Breast epithelium (tissue), 4 donors: Measurements from ENCODE around the gene TSBP1. TPM values are rescaled to one million over a fixed set of nuclear protein-coding genes. Genes with fewer than 3 reads are reported as not detected.
"Not testable (repeated sequence)": the region's sequence is repeated elsewhere in the genome, so short reads cannot be mapped to it uniquely, and the experiment has no call there.

ENCODE experiments used
- DNase-seq, 2 donors: peaks; one replicate each; pipeline ENCODE4 v3.0.0-alpha.2; 2019; ENCODE audit warnings: low spot score in 2 of 2
- H3K27ac ChIP-seq, 2 donors: fragments of 200-600 bp; sonication (generic) in 1 of 2; one replicate each; pipeline ENCODE4 v1.5.1; 2016 to 2019; ENCODE audit warnings: mild to moderate bottlenecking in 1 of 2
- H3K27me3 ChIP-seq, 2 donors: fragments of 200-600 bp; sonication (generic) in 1 of 2; one replicate each; pipeline versions ENCODE4 v1.5.1 to v1.6.0; 2017 to 2019; ENCODE audit warnings: control low read depth in 1 of 2, mild to moderate bottlenecking in 1 of 2
- H3K36me3 ChIP-seq: fragments of 200-600 bp; one replicate; pipeline ENCODE4 v1.5.1; 2019
- H3K4me1 ChIP-seq, 2 donors: fragments of 200-600 bp; sonication (generic); one replicate each; pipeline ENCODE4 v1.5.1; 2016 to 2019; ENCODE audit warnings: control low read depth in 1 of 2
- H3K4me3 ChIP-seq, 3 donors: fragments of 200-600 bp; sonication (generic); 1 replicate in 2 of 3; 2 replicates in 1 of 3; pipeline ENCODE4 v1.5.1; 2016 to 2019; ENCODE audit warnings: mild to moderate bottlenecking in 3 of 3, moderate library complexity in 2 of 3
- H3K9me3 ChIP-seq, 2 donors: fragments of 200-600 bp; sonication (generic) in 1 of 2; one replicate each; pipeline ENCODE4 v1.5.1; 2016 to 2019; ENCODE audit warnings: control low read depth in 1 of 2
- CTCF ChIP-seq, 3 donors: fragments of 450-650 bp; IDR thresholded peaks; one replicate each; pipeline ENCODE4 v1.5.1; 2016 to 2017; ENCODE audit warnings: antibody characterized with exemption in 3 of 3, mild to moderate bottlenecking in 3 of 3, moderate library complexity in 3 of 3
- POLR2A ChIP-seq: fragments of 450-650 bp; IDR thresholded peaks from one replicate; pipeline ENCODE4 v1.6.1; 2016; ENCODE audit warnings: antibody characterized with exemption, mild to moderate bottlenecking, moderate library complexity
- POLR2AphosphoS5 ChIP-seq, 3 donors: sonication (generic); formaldehyde crosslinking; IDR thresholded peaks; one replicate each; pipeline ENCODE4 v1.6.1; 2017; ENCODE audit warnings: antibody characterized with exemption in 3 of 3
- intact Hi-C: fragments of 100-400 bp; cut with DNase I; formaldehyde crosslinking; loops from one replicate; pipeline ENCODE4 v1.15.1; 2023; ENCODE audit warnings: low total_unique reads
- total RNA-seq, 3 donors: library from RNA; depleted of rRNA; stranded (reverse); fragments of >200 nt; gene quantifications; one replicate each; pipeline ENCODE4 v1.1.0, GENCODE V29; 2016

TSBP1 gene
- total RNA-seq, 3 donors from 2014 or later, result not detected

GRCh38 chr6:32288426-32288825 is 83.3 kb downstream of the TSBP1 start:
- DNase-seq, result no peak

GRCh38 chr6:32273801-32274577 is 97.7 kb downstream of the TSBP1 start:
- H3K9me3 ChIP-seq, H3K27me3 ChIP-seq, intact Hi-C loops, H3K36me3 ChIP-seq, H3K4me1 ChIP-seq, H3K27ac ChIP-seq, DNase-seq, H3K4me3 ChIP-seq: not testable (repeated sequence)

More at GRCh38 chr6:32288426-32288825, 83.3 kb downstream of the TSBP1 start:
- H3K36me3 ChIP-seq, result no peaks in the 10 kb centered on the region
- intact Hi-C loops, result no loop called here
- TF ChIP-seq POLR2AphosphoS5 (IDR thresholded peaks at IDR 0.05) (no peak), POLR2A (no peak), CTCF (IDR thresholded peaks at IDR 0.05) (no peak)
- H3K4me3 ChIP-seq, result no peak overlapping the region
- no peaks in the 10 kb centered on the region for H3K27me3 ChIP-seq
- H3K4me1 ChIP-seq, result no peaks in the 10 kb centered on the region
- H3K9me3 ChIP-seq, result no peaks in the 10 kb centered on the region
- no peak overlapping the region for H3K27ac ChIP-seq

GRCh38 chr6:32271429-32271828 is 100.3 kb downstream of the TSBP1 start:
- Histone ChIP-seq H3K4me1 (no peaks in the 10 kb centered on the region), H3K4me3 (no peak overlapping the region), H3K27me3 (no peaks in the 10 kb centered on the region), H3K9me3 (peaks cover 0 to 4% of the 10 kb centered on the region in 2 donors), H3K36me3 (no peaks in the 10 kb centered on the region), H3K27ac (no peak overlapping the region)
- DNase-seq, result no peak
- intact Hi-C loops, result no loop called here
- no peak for TF ChIP-seq CTCF (IDR thresholded peaks at IDR 0.05)
- no peak for TF ChIP-seq POLR2A
- TF ChIP-seq POLR2AphosphoS5 (IDR thresholded peaks at IDR 0.05), result no peak

GRCh38 chr6:32268459-32268858 is 103.2 kb downstream of the TSBP1 start:
- H3K4me3 ChIP-seq, H3K36me3 ChIP-seq, H3K9me3 ChIP-seq, H3K27me3 ChIP-seq, H3K4me1 ChIP-seq, intact Hi-C loops, DNase-seq, H3K27ac ChIP-seq: not testable (repeated sequence)

- H3K4me3 ChIP-seq, result no peak overlapping the region
- no peaks in the 10 kb centered on the region for H3K4me1 ChIP-seq
- intact Hi-C loops, result no loop called here
- no peak for DNase-seq
- H3K36me3 ChIP-seq, result no peaks in the 10 kb centered on the region
- H3K9me3 ChIP-seq, result no peaks in the 10 kb centered on the region
- no peak overlapping the region for H3K27ac ChIP-seq
- no peaks in the 10 kb centered on the region for H3K27me3 ChIP-seq
- TF ChIP-seq POLR2AphosphoS5 (IDR thresholded peaks at IDR 0.05) (no peak), POLR2A (no peak), CTCF (IDR thresholded peaks at IDR 0.05) (no peak)
These were observed 104.7 kb downstream of the TSBP1 start for GRCh38 chr6:32267035-32267434.

GRCh38 chr6:32257262-32257661 is 114.4 kb downstream of the TSBP1 start:
- DNase-seq, H3K36me3 ChIP-seq, H3K4me1 ChIP-seq, H3K9me3 ChIP-seq, intact Hi-C loops, H3K27me3 ChIP-seq, H3K4me3 ChIP-seq, H3K27ac ChIP-seq: not testable (repeated sequence)
